ENCODE data around the gene NDUFAF4. TPM values are rescaled to one million over a fixed set of nuclear protein-coding genes. Genes with fewer than 3 reads are reported as not detected.

Gene NDUFAF4
- 10 to 100 TPM; 30.0 to 43.3 (median 40.5) TPM for polyA plus RNA-seq (ENCODE audit: insufficient read length in 4 of 4)

DNA sequence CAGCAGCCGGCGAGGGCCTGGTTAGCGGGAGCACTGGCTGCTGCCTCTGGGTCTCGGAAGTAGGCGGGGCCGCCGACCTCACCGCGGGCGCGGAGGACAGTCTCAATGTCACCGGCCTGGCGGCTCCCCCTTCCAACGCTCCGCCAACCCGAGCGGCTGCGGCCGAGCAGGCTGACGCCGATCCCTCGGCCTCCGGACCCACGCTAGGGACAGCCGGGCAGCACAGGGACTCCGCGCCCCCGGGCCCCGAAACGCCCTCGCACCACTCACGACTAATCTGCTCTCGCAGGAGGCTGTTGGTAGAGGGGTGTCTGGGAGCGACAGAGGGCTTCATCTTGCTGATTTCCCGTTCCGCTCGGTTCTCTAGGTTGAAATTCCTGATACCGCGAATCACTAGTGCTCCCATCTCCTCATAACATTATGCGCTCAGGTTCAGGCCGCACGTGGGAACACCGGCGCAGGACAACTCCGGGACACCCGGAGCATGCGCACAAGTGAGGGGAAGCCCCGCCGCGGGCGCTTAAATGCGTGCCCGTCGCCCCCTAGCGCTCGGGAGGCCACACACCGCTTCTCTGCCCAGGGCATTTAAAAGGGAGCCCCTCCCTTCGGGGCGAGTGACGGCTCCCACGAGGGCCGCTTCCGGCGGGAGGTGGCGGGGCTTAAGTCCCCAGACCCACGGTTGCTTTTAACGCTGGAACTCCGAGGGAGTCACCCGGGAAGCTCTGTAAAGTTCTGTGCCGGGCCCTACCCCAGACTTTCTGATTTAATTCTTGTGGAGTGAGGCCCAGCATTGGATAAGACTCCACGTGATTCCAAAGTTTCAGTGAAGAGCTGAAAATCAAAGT is at the start of gene NDUFAF4:
Gene NDUFAF4, minus strand, starts transcription at position 496 of the 845 bp plus-strand sequence. Its CDS starts 90 bp downstream, at position 406.
- peak; percentile 93 to 94 (median 94) for DNase-seq (ENCODE audit: low read depth in 4 of 4, low spot score in 3 of 4)

DNA sequence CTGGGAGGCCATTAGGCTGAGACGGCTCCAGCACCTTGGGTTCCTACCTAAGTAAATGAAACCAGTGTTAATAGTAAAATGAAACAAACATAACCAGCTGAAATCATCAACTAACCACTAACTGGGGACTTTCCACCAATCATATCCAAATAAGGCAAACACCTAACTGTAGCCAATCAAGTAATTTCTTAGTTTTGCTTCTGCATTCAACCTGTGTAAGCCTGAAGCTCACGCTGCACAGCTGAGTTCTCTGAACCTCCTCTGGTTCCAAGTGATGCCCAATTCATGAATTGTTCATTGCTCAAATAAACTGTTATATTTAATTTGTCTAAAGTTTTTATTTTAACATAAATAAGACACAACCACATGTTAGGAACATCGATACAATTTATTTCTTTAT is 49.4 kb upstream of the NDUFAF4 start:
- no peak for DNase-seq (ENCODE audit: low read depth in 4 of 4, low spot score in 3 of 4)

DNA sequence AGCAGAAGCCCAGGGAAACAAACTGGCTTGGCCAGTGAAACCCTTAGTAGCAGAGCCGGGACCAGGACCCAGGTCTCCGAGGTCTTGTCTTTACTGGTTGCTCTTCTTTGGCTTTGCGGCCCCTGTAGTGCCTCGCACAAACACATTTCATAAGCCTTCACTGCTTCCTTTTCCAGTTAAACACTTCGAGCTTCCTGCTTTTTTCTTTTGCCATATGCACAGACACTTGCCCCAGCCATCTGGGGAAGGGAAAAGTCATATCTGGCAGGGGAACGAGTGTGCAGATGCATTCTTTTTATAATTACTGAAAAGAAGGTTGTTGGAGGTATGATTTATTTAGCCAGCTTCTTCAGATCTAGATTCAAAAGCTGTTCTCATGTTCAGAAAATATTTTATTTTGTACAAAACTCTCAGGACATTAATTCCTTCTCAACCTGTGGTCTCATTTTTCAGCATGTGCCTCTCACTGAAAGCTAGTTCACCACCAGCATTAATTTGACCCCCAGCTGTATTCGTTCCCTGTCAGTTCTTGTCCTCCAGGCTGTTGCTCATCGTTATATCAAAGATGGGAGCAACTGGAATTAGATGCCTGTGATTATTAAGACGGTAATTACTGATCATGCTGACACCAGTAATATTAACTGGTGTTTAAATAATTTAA is 46.0 kb upstream of the NDUFAF4 start:
- no peak for DNase-seq (ENCODE audit: low read depth in 4 of 4, low spot score in 3 of 4)

DNA sequence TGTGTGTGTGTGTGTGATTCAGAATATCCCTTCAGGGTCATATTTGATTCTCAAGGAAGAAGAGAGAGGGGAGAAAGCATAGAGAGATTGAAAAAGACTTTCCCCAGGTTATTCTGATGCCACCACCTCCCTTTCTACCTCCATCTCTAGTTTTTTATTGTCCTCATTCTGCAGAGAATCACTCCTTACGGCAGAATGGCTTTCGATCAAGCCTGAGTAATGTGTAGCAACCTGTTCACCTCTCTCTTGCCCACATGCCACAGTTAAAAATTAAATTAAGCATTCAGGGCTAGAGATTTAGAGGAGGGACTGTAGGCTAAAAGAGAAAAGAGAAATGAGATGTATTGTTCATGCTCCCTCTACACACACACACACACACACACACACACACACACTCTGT is 45.0 kb upstream of the NDUFAF4 start:
- DNase-seq (ENCODE audit: low read depth in 4 of 4, low spot score in 3 of 4) = no peak

DNA sequence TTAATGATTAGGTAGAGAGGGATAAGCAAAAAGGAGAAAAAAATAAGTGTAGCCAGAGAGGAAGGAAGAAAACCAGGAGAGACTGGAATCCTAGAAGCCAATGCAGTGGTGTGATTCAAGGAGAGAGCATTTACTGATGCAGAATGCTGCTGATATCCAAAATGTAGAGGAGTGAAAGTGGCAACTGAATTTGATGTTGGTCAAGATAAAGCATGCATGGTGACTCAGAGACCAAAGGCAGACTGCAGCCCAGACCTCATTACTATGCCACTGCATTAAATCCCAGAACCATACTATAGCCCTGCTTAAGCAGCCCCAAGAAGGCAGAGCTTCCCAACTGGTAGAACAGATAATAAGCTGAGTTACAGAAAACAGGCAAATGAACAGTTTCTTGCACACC is 42.6 kb upstream of the NDUFAF4 start:
- DNase-seq (ENCODE audit: low read depth in 4 of 4, low spot score in 3 of 4) = no peak

DNA sequence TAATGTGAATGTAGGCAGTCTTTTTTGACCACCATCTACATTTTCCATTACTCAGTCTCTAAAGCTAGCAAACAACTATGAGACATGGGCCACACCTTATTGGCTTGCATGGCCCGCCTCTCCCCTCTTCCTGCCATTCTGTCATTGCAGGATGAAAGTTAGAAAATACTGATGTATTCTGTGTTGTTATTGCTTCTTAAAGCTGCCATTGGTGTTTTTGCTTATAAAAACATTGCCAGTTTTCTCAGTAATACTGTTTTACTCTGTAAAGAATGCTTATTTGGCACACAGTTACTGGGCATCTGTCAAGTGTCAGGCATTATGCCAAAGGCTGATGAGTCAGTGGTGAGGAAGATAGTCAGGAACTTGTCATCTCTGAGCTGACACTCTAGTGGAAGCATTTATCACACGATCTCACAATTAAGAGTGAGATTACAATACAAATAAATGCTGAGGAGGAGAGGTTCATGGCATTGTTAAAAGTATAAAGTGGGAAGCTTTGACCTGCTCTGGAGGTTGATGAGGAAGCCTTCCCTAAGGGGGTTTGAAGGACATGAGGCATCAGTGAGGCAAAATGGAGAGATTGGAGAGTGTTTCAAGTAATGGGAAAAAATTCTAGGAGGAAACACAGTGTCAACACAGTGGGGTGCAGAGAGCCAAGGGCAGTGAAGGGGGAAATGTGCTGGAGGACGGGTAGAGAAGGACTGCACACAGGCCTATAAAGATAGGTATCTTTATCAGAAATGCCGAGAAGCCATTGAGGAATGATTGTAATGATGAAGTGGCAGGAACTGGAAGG is 41.5 kb upstream of the NDUFAF4 start:
- no peak for DNase-seq (ENCODE audit: low read depth in 4 of 4, low spot score in 3 of 4)

DNA sequence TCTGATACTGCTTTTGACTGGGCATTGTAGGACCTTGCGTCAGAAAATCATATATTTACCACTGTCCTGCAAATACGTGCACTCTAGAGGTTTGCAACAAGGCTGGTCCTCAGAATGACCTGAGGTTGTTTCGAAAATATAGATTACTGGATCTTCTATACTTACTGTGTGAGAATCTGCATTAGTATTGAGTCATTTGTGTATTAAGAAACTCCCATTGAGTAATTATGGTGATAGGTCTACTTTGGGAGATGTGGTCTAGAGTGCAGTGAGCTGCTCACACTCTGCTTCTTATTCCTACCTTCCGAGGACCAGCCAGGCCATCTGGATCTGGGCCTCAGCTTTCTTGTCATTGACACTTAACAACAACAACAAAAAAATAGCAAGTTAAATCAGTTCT is 36.4 kb upstream of the NDUFAF4 start:
- no peak for DNase-seq (ENCODE audit: low read depth in 4 of 4, low spot score in 3 of 4)

DNA sequence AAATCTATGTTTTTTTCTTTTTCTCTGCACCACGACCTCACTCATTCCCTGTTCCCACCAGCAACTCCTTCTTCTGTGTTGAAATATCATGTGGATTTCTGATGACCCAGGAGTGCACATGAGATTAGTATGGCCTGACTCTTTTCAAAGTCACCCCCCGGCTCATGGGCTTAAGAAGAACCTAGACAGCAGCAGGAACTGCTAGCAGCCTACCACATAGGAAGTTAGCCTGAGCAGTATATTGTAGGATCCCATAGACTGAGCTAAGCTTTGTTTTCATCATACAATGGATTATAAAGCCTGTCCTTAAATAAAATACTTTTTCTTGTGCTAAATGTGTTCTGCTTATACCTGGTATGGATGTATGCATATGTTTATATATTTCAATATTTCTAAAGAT is 33.5 kb upstream of the NDUFAF4 start:
- no peak for DNase-seq (ENCODE audit: low read depth in 4 of 4, low spot score in 3 of 4)

DNA sequence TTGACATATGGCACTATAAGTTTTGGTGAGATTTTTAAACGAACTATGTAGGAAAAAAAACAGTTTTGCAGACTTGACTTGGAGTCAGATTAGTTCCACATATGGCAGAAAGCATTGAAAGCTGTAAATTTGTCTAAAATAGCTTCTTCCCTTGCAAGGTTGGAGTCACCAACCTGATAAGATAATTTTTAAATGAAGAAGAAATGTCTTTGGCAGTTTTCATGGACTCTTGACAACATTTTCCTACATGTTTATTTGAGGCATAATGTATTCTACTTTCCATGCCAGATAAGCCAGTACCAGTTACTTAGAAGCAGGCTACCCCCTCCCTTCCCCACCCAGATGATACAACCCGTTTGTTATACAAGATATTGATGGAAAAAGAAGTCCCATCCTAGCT is 32.0 kb upstream of the NDUFAF4 start:
- DNase-seq (ENCODE audit: low read depth in 4 of 4, low spot score in 3 of 4) = no peak

DNA sequence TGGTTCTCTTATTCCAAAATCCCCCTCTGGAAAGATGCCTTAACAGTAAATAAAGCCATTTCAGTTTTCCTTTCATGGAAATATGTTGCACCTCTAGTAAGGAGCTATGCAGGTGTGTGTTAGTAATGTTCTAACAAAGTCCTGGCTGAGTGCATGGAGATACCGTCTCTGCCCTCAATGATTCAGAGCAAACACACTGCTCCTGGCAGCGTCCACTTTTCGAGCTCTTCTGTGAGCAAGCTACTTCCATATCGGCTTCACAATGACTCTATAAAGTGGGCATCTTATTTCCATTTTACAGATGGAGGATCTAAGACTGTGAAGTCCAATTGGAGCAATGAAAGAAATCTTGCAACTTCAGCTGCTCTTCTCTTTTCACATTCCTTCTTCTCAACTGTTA is 30.0 kb upstream of the NDUFAF4 start:
- no peak for DNase-seq (ENCODE audit: low read depth in 4 of 4, low spot score in 3 of 4)

DNA sequence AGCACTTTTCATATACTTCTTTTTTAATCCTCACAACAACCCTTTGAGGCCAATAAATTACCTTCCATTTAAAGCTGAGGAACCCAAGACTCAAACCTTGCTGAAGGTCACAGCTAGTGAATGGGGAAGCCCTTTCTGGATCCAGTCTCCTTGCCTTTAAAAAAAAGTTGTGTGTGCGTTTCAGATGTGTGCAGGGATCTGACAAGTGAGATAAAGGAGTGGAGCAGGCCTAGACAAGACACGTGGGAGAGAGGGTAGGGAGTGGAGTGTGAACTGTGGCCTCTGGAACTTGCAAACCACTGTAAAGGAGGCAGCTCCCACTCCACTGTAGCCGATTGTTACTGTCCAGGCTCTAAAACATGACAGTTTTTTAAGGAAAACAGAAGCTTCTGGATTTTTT is 28.7 kb upstream of the NDUFAF4 start:
- peak in 2 of 4 donors; percentile 3 to 11 for DNase-seq (ENCODE audit: low read depth in 4 of 4, low spot score in 3 of 4)

DNA sequence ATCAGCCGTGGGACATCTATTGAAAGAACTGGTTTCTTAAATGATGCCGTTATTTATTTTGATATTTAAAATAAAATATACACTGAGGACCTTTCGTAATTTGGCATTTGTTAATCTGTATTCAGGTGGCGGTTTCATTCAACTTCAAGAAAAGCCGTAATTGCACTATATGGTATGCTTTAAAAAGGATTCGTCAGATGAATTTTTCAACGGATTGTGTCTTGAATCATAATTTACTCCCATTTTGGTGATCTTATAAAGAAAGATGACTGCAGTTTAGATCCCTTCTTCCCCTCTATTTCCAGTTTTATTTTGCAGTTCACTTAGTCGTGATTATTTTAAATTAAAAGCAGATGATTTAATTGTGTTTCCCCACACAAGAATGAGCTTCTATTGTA is 27.6 kb upstream of the NDUFAF4 start:
- no peak for DNase-seq (ENCODE audit: low read depth in 4 of 4, low spot score in 3 of 4)

DNA sequence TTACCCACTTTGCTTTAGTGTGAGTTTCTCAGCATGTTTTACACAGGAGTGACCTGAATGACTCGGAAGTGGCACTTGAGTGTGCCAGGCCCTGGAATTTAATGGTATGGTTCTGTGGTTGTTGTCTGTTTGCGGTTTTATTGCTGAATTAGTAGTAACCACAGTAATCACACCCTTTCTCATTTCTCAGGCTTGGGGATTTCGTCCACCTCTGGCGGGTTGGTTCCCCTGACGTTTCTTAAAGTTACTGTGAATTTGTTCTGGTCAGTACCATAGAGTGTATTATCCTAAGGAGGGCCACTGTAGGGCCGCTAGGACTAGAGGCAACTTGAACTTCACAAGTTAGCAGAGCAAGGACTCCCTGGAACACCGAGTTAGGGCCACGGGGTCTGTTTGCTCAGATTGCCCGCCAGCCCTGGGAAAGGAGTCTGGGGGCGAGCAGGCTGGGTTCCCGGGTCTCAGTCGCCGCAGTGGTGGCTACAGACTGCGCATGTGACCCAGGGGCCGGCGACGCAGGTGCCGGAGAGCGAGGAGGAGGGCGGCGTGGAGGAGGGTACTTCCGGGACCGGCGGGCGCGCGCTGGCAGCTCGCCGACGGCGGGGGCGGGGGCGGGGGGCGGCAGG is 26.3 kb upstream of the NDUFAF4 start:
- peak in 3 of 4 donors; percentile 6 to 35 (median 25) for DNase-seq (ENCODE audit: low read depth in 4 of 4, low spot score in 3 of 4)

DNA sequence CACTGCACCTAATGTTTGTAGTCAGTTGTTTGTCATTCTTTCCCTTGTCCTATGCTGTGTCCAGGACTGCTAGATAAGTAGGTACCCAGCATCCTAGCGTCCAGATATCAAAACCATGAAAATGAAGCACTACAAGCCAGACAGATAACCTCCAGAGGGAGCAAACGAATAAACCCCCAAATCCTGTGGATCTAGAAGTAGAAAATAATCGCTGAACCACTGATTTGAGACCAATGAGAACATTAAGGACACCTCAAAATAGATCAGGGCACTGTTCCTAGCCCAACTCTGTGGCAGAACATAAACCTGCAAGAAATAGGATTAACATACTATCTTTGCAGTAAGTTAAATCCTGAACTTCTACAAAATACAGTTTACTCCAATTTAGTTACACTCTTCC is 25.7 kb upstream of the NDUFAF4 start:
- DNase-seq (ENCODE audit: low read depth in 4 of 4, low spot score in 3 of 4) = no peak

DNA sequence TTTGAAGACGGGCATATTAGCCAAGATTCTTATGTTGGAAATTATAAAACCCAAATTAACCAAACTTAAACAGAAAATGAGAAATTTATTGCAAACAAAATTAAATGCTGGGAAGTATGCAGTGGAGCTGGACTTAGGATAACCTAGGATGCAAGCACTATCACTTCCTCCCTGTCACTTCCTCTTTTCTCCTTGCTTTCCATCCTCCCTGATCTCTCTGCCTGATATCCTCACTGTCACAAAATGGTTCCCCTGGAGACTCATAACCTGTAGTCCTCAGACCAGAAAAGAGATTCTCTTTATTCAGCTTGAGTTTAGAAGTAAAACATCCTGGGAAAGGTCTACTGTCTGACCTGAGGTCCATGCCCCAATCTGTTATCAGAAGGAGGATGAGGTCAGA is 19.4 kb upstream of the NDUFAF4 start:
- DNase-seq (ENCODE audit: low read depth in 4 of 4, low spot score in 3 of 4) = no peak

DNA sequence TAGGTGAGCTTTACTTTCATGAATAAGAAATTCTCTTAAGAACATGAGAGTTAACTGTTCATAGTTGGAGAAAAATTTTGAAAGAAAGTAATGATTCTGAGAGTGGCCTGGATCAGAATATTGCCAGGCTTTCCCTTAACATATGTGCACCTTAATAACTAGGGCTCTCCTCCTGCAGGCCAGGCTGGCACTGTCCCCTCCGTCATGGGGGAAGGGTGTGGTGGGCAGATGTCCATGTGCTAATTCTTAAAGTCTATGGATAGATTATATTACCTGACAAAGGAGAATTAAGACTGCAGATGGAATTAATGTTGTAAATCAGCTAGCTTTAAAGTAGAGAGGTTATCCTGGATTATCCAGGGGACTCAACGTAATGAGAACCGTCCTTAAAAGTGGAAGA is 15.9 kb upstream of the NDUFAF4 start:
- no peak for DNase-seq (ENCODE audit: low read depth in 4 of 4, low spot score in 3 of 4)

DNA sequence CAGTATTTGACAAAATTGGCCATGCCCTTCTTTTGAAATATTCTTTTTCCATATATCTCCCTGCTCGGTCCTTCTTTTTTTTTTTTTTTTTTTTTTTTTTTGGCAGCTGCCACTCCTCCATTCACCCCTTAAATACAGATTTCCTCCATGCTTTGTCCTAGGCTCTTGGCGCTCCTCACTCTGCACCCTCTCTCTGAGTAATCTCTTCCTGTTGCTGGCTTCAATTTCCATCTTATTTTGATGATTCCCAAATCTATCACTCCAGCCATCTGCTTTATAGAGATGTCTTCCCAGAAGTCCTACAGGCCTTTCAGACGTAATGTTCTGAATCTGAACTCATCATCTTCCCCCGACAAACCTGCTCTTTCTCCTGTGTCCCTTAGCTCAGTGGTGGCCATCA is 14.1 kb upstream of the NDUFAF4 start:
- no peak for DNase-seq (ENCODE audit: low read depth in 4 of 4, low spot score in 3 of 4)

DNA sequence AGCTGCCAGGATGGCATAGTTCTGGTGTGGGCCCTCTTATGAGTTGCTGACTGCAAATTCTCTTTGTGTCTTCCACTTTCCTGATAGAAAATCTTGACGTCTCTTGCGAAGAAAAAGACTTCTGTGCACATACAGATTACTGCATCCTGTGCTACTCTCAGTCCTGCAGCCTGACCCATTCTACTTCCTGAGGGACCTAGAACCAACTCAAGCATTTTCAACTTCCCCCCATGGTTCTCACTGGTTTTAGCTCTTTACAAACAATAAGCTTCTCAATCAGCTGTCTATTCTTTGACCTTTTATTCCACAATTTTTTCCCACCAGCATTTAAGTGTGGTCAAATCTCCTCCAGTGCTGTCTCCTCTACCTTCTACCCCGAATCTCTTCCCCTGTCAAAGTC is 13.5 kb upstream of the NDUFAF4 start:
- DNase-seq (ENCODE audit: low read depth in 4 of 4, low spot score in 3 of 4) = no peak

DNA sequence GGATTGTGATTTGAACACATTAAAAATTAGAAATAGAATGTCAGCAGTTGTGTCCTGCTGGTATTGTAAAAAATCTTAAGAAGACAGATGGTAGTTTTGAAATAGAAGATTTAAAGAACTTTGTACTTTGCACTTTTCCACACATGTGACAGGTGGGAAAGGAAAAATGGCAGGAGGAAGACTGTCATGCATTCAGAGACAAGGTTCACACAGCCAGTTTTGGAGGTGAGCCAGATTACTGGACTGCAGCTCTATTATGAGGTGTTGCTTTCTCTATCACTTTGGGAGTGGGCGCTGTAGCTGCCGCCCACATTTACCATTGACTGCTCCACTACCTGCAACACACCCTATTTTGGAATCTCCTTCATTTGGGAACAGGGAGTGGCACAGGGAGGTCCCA is 12.1 kb upstream of the NDUFAF4 start:
- no peak for DNase-seq (ENCODE audit: low read depth in 4 of 4, low spot score in 3 of 4)

DNA sequence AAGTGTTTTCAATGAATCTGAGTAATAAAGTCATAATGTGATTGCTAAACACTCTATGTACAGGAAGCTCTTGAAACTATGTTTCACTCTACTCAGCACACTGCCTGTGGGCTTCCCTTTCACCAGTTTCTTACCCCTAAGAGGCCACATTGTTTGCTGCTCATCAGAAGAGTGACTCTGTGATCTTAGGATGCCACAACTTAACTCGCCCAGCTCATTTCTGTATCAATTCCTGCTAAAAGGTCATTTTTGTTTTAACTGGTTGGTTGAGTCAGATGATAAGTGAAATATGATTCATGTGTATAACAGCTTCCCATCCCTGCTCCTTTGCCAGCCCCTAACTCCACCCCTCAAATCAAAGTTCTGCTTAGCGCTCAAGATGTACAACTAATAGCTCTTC is 9.8 kb upstream of the NDUFAF4 start:
- DNase-seq (ENCODE audit: low read depth in 4 of 4, low spot score in 3 of 4) = no peak

DNA sequence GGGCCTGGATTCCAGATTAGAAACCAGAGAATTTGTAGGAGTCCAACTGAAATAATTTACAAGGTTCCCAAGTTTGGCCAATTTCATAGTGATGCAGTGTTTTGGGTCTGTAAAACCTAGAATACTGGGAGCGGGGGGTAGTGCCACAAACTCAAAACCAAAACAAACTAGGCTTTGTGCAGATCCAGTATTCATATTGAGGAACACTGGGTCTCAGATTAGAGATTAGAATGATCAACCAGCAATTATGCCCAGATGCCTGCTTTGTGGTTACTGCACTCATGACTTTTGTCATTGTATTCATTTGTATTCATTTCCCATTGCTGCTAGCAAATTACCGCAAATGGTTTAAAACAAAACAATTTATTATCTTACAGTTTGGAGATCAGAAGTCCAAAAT is 3.2 kb upstream of the NDUFAF4 start:
- DNase-seq (ENCODE audit: low read depth in 4 of 4, low spot score in 3 of 4) = no peak

All from right renal pelvis (tissue), 4 donors.